CD4-positive, alpha-beta memory T cell (primary cell): ENCODE results near the gene ACTR10. TPM values are rescaled to one million over a fixed set of nuclear protein-coding genes. Genes with fewer than 3 reads are reported as not detected.
"Not testable (repeated sequence)": the region's sequence is repeated elsewhere in the genome, so short reads cannot be mapped to it uniquely, and the experiment has no call there.

ENCODE experiments used
- CTCF ChIA-PET: fragments of 350-600 bp; sonication (Branson Sonifier 250); formaldehyde crosslinking; loops from one replicate; lab custom pipeline; 2021; ENCODE audit warnings: inconsistent platforms; ENCODE audit not compliant: partially characterized antibody; lab: Charles Lee
- POLR2A ChIA-PET: fragments of 350-600 bp; sonication (Branson Sonifier 250); formaldehyde crosslinking; loops from one replicate; lab custom pipeline; 2021; ENCODE audit not compliant: partially characterized antibody; lab: Charles Lee
- DNase-seq, 5 donors: peaks; one replicate each; pipeline versions ENCODE4 v3.0.0 to v3.0.0-alpha.2; 2020 to 2022; ENCODE audit warnings: mixed read lengths in 1 of 5
- H3K27ac ChIP-seq: one replicate; pipeline ENCODE4 v1.7.0; 2013; ENCODE audit warnings: low read depth, low read length
- H3K27me3 ChIP-seq: 2 replicates; pipeline ENCODE4 v1.7.0; 2013; ENCODE audit warnings: mild to moderate bottlenecking, low read length, moderate library complexity; ENCODE audit not compliant: insufficient read depth
- H3K36me3 ChIP-seq: 2 replicates; pipeline ENCODE4 v1.7.0; 2013; ENCODE audit warnings: mild to moderate bottlenecking, low read length, moderate library complexity; ENCODE audit not compliant: insufficient read depth
- H3K4me1 ChIP-seq: 2 replicates; pipeline ENCODE4 v1.7.0; 2013; ENCODE audit warnings: mild to moderate bottlenecking, low read length, moderate library complexity; ENCODE audit not compliant: insufficient read depth
- H3K4me3 ChIP-seq, 2 donors: one replicate each; pipeline ENCODE4 v1.7.0; 2013; ENCODE audit warnings: low read length in 2 of 2, mild to moderate bottlenecking in 1 of 2
- H3K9me3 ChIP-seq, 2 donors: one replicate each; pipeline ENCODE4 v1.7.0; 2013; ENCODE audit warnings: low read length in 2 of 2, control low read depth in 1 of 2; ENCODE audit not compliant: control insufficient read depth in 1 of 2
- H3K27ac Mint-ChIP-seq, 7 donors: one replicate each; pipeline ENCODE4 v1.8.0; 2020 to 2021; ENCODE audit warnings: mixed read lengths in 7 of 7, mild to moderate bottlenecking in 6 of 7, inconsistent platforms in 3 of 7, moderate library complexity in 3 of 7
- H3K27me3 Mint-ChIP-seq, 2 donors: one replicate each; pipeline ENCODE4 v1.8.0; 2020 to 2021; ENCODE audit warnings: mixed read lengths in 2 of 2
- H3K36me3 Mint-ChIP-seq, 2 donors: one replicate each; pipeline ENCODE4 v1.8.0; 2020 to 2021; ENCODE audit warnings: mixed read lengths in 2 of 2, inconsistent platforms in 1 of 2, mild to moderate bottlenecking in 1 of 2
- H3K4me1 Mint-ChIP-seq, 4 donors: one replicate each; pipeline ENCODE4 v1.8.0; 2020 to 2021; ENCODE audit warnings: mixed read lengths in 4 of 4, mild to moderate bottlenecking in 1 of 4
- H3K4me3 Mint-ChIP-seq, 8 donors: one replicate each; pipeline ENCODE4 v1.8.0; 2020 to 2021; ENCODE audit warnings: mixed read lengths in 8 of 8, mild to moderate bottlenecking in 7 of 8, moderate library complexity in 6 of 8, inconsistent platforms in 3 of 8
- H3K9me3 Mint-ChIP-seq, 8 donors: one replicate each; pipeline ENCODE4 v1.8.0; 2020 to 2021; ENCODE audit warnings: mixed read lengths in 8 of 8, mild to moderate bottlenecking in 5 of 8, inconsistent platforms in 3 of 8, moderate library complexity in 1 of 8
- intact Hi-C: fragments of 100-400 bp; cut with micrococcal nuclease; formaldehyde crosslinking; loops from one replicate; pipeline ENCODE4 v1.15.1; 2023
- polyA plus RNA-seq, 2 donors: library from polyadenylated mRNA; unstranded; fragments of 300-500 nt; fragmentation: Illumina TruSeq; gene quantifications; one replicate each; pipeline ENCODE4 v1.2.3, GENCODE V29; 2021
- total RNA-seq, 2 experiments: library from RNA; stranded (reverse); gene quantifications; one replicate each; pipeline ENCODE4 v1.2.3, GENCODE V29; 2021

Gene ACTR10
- total and polyA plus RNA-seq, 4 experiments from 2014 or later, result 53.7 to 87.8 (median 70.2) TPM

DNA sequence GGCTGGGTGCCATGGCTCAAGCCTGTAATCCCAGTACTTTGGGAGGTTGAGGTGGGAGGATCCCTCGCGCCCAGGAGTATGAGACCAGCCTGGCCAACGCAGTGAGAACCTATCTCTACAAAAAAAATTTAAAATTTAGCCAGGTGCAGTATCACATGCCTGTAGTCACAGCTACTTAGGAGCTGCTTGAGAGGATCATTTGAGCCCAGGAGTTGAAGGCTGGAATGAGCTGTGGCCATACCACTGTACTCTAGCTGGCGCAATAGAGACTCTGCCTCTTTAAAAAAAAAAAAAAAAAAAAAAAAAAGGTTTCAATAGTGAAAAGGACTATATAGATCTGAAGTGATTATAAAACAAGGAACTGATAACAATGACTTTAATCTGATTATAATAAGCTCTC, 58.2 kb downstream of the ACTR10 start:
- Histone ChIP-seq H3K27ac (no peak overlapping the region), H3K27me3 (no peaks in the 10 kb centered on the region), H3K4me1 (no peaks in the 10 kb centered on the region), H3K9me3 (no peaks in the 10 kb centered on the region), H3K36me3 (peaks cover 38% of the 10 kb centered on the region), H3K4me3 (no peak overlapping the region)
- H3K4me3 Mint-ChIP-seq, result no peak overlapping the region
- peaks cover 26 to 56% of the 10 kb centered on the region in 2 donors for H3K36me3 Mint-ChIP-seq
- no peaks in the 10 kb centered on the region for H3K9me3 Mint-ChIP-seq
- no peaks in the 10 kb centered on the region for H3K27me3 Mint-ChIP-seq
- ChIA-PET CTCF (no interaction called here), POLR2A (interaction anchor here (0.9 to 1.6 kb wide), 2 partner anchors 29 to 40 kb away, joined by 3 to 11 read pairs; partner anchors contain the start of gene ARID4A)
- H3K27ac Mint-ChIP-seq, result peak overlapping the region in 4 of 7 donors; percentile 6 to 59 (median 32)
- DNase-seq, result no peak
- intact Hi-C loops, result no loop called here
- H3K4me1 Mint-ChIP-seq, result peaks cover 9 to 20% (median 11%) of the 10 kb centered on the region in 4 donors

- CTCF ChIA-PET, H3K9me3 ChIP-seq, DNase-seq, intact Hi-C loops, H3K9me3 Mint-ChIP-seq, H3K4me1 ChIP-seq, H3K27me3 ChIP-seq, H3K4me3 ChIP-seq, H3K27ac ChIP-seq, H3K27me3 Mint-ChIP-seq, H3K4me3 Mint-ChIP-seq: not testable (repeated sequence)
- H3K36me3 ChIP-seq, result peaks cover 65% of the 10 kb centered on the region
- H3K4me1 Mint-ChIP-seq, result peaks cover 10 to 15% (median 12%) of the 10 kb centered on the region in 4 donors
- peak overlapping the region in 1 of 7 donors; percentile 24 for H3K27ac Mint-ChIP-seq
- POLR2A ChIA-PET, result interaction anchor here (0.6 kb wide), 1 partner anchor 21 kb away, joined by 3 read pairs; no protein-coding TSS in a partner anchor
- peaks cover 33 to 71% of the 10 kb centered on the region in 2 donors for H3K36me3 Mint-ChIP-seq
Measured at GRCh38 chr14:58262005-58262404, 62.1 kb downstream of the ACTR10 start.

DNA sequence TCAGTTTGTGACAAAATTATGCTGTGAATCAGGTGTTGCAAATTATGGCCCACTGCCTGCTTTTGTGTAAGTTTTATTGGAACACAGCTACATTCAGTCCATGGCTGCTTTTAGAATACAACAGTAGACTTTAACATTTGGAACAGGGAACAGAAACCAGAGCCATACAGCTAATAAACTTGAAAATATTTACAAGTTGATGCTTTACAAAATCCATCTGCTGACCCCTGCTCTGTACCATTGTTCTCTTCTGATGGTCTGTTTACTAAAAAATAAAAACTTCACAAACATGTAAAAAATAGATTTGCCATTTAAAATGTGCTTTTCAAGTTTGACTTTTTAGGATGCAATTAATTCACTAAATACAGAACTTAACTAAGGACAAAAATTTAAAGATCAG, 65.5 kb downstream of the ACTR10 start:
- no peaks in the 10 kb centered on the region for H3K27me3 Mint-ChIP-seq
- H3K27me3 ChIP-seq, result no peaks in the 10 kb centered on the region
- H3K4me1 Mint-ChIP-seq, result peaks cover 4 to 16% (median 10%) of the 10 kb centered on the region in 4 donors
- peaks cover 68% of the 10 kb centered on the region for H3K36me3 ChIP-seq
- H3K9me3 ChIP-seq, result no peaks in the 10 kb centered on the region
- ChIA-PET POLR2A (interaction anchor here (0.6 to 3.1 kb wide), 3 partner anchors 26 to 100 kb away, joined by 3 to 19 read pairs (median 3); partner anchors contain the start of gene ARID4A), CTCF (no interaction called here)
- DNase-seq, result no peak
- H3K4me3 ChIP-seq, result no peak overlapping the region
- H3K27ac Mint-ChIP-seq, result peak overlapping the region in 4 of 7 donors; percentile 6 to 48 (median 25)
- H3K9me3 Mint-ChIP-seq, result no peaks in the 10 kb centered on the region
- H3K4me3 Mint-ChIP-seq, result no peak overlapping the region
- H3K36me3 Mint-ChIP-seq, result peaks cover 30 to 75% of the 10 kb centered on the region in 2 donors
- no peak overlapping the region for H3K27ac ChIP-seq
- intact Hi-C loops, result no loop called here
- H3K4me1 ChIP-seq, result no peaks in the 10 kb centered on the region

DNA sequence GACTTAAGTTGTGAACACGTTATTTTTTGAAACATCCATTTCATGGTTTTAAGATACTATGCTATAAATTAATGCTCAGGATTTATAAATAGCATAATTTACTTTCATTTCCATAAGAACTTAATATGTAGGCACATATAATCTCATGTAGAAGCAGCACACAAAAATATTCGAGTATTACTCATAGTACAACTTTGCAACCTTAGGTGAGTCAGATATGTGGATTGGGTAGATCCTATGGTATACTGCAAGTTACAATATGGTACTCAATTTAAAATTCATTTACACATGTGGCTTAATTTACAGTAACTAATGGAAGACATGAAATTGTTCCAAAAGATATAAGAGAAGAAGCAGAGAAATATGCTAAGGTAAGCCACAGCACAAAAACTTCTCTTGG, 70.7 kb downstream of the ACTR10 start:
- no peak overlapping the region for H3K27ac ChIP-seq
- POLR2A ChIA-PET, result interaction anchor here (1.1 kb wide), 1 partner anchor 28 kb away, joined by 3 read pairs; the partner anchor contains the start of gene ARID4A
- Mint-ChIP-seq H3K27ac (peak overlapping the region in 5 of 7 donors; percentile 12 to 46 (median 25)), H3K4me3 (no peak overlapping the region), H3K9me3 (no peaks in the 10 kb centered on the region), H3K36me3 (peaks cover 36 to 83% of the 10 kb centered on the region in 2 donors), H3K27me3 (no peaks in the 10 kb centered on the region), H3K4me1 (peaks cover 15 to 42% (median 24%) of the 10 kb centered on the region in 4 donors)
- peaks cover 27% of the 10 kb centered on the region for H3K4me1 ChIP-seq
- peaks cover 63% of the 10 kb centered on the region for H3K36me3 ChIP-seq
- H3K9me3 ChIP-seq, result no peaks in the 10 kb centered on the region
- CTCF ChIA-PET, result no interaction called here
- intact Hi-C loops, result no loop called here
- DNase-seq, result no peak
- no peak overlapping the region for H3K4me3 ChIP-seq
- H3K27me3 ChIP-seq, result no peaks in the 10 kb centered on the region

DNA sequence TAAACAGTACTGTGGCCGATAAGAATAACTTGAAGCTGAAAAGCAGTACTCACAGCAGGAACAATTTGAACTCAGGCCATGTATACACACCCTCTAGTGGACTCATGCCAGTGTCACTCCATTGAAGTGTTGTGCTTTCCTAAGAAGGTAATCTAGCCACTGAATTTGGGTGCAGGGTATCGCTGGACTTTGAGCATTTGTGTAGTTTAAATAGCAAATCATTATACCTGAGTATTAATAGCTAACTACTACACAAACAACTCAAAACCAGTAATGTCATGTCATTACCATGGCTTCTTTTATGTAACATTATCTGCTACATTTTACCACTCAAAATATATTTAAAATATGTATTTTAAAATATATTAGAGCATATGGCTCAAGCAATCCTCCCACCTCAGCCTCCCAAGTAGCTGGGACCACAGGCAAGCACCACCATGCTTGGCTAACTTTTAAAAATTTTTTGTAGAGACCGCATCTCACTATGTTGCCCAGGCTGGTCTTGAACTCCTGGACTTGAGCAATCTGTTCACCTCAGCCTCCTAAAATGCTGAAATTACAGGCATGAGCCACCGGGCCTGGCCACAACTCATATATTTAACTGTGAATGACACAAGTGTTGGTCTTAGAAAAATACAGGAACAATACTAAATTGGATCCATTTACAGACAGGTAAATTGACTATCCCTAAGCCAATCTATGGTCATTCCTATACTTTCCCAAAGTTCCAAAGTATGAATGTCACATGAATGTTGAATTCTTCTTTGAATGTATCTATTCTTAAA, 72.8 kb downstream of the ACTR10 start:
- Mint-ChIP-seq H3K27me3 (no peaks in the 10 kb centered on the region), H3K36me3 (peaks cover 32 to 71% of the 10 kb centered on the region in 2 donors), H3K4me3 (no peak overlapping the region), H3K27ac (peak overlapping the region in 3 of 7 donors; percentile 12 to 36 (median 36)), H3K4me1 (peaks cover 24 to 54% (median 30%) of the 10 kb centered on the region in 4 donors), H3K9me3 (no peaks in the 10 kb centered on the region)
- ChIA-PET CTCF (no interaction called here), POLR2A (interaction anchor here (0.8 to 6.6 kb wide), 3 partner anchors 8 to 34 kb away, joined by 3 to 46 read pairs (median 4); partner anchors contain the start of gene ARID4A)
- no peak for DNase-seq
- intact Hi-C loops, result no loop called here
- H3K27ac ChIP-seq, result no peak overlapping the region
- no peaks in the 10 kb centered on the region for H3K27me3 ChIP-seq
- H3K9me3 ChIP-seq, result no peaks in the 10 kb centered on the region
- H3K36me3 ChIP-seq, result peaks cover 59% of the 10 kb centered on the region
- H3K4me1 ChIP-seq, result peaks cover 45% of the 10 kb centered on the region
- no peak overlapping the region for H3K4me3 ChIP-seq

DNA sequence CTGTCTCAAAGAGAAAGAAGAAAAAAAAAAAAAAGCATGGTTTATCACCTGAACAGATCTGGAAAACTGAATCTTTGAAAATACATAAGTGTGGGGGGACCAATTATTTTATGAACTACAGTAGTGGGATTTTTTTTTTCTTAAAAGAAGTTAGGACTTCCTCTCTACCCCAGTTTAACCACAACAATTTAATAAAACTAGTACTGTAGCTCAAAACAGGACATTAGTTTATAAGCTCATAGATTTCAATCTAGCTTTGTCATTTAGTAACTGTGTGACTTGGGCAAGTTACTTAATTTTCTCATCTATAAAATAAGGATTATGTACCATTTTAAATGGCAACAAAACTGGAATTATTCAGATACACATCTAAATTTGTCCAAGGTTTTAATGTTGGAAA, 74.9 kb downstream of the ACTR10 start:
- Histone ChIP-seq H3K4me1 (peaks cover 50% of the 10 kb centered on the region), H3K4me3 (no peak overlapping the region), H3K27ac (no peak overlapping the region), H3K27me3 (no peaks in the 10 kb centered on the region), H3K9me3 (no peaks in the 10 kb centered on the region), H3K36me3 (peaks cover 49% of the 10 kb centered on the region)
- ChIA-PET CTCF (interaction anchor here (1.4 kb wide), 1 partner anchor 122 kb away, joined by 4 read pairs; no protein-coding TSS in a partner anchor), POLR2A (interaction anchor here (0.7 to 6.6 kb wide), 5 partner anchors 10 to 76 kb away, joined by 3 to 46 read pairs (median 4); partner anchors contain the start of genes ARID4A and PSMA3)
- peaks cover 30 to 53% (median 38%) of the 10 kb centered on the region in 4 donors for H3K4me1 Mint-ChIP-seq
- H3K27ac Mint-ChIP-seq, result peak overlapping the region; percentile 38 to 88 (median 73)
- no peak for DNase-seq
- intact Hi-C loops, result no loop called here
- H3K27me3 Mint-ChIP-seq, result no peaks in the 10 kb centered on the region
- H3K9me3 Mint-ChIP-seq, result no peaks in the 10 kb centered on the region
- peaks cover 33 to 71% of the 10 kb centered on the region in 2 donors for H3K36me3 Mint-ChIP-seq
- peak overlapping the region in 7 of 8 donors; percentile 9 to 62 (median 45) for H3K4me3 Mint-ChIP-seq
